GM04504 (cell line): ENCODE results near the gene LMTK2.
"Not testable (repeated sequence)": the region's sequence is repeated elsewhere in the genome, so short reads cannot be mapped to it uniquely, and the experiment has no call there.

Experiments
- DNase-seq: peaks from one replicate; pipeline ENCODE4 v3.0.0-alpha.2; 2012; ENCODE audit warnings: low read depth

LMTK2 gene

DNA sequence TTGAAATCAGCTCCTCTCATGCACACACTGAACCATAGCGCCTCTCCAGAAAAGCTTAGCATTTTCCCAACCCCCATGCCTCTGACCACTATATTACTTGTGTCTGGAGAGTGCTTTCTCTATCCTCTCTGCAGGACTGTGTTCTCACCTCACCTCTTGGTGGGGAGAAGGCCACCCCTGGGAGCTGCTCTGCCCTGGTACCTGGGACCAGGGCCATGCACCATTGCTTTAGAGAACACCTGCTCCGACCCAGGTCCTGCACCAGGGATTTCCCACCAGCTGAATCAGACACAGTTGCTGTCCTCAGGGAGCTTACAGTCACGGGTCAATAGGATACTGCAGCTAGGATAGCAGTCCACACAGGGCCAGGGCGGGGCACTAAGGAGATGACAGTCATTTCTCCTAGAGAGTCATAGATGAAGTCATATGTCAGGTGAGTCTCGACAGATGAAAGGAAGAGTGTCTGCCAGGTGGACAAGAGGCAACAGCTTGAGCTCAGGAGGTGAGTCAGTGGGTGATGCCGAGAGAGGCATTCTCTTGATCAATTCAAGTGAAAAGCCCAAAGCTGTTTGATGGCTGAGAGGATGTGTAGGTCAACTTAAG lies 619 bp upstream of the LMTK2 start:
- DNase-seq: no peak

DNA sequence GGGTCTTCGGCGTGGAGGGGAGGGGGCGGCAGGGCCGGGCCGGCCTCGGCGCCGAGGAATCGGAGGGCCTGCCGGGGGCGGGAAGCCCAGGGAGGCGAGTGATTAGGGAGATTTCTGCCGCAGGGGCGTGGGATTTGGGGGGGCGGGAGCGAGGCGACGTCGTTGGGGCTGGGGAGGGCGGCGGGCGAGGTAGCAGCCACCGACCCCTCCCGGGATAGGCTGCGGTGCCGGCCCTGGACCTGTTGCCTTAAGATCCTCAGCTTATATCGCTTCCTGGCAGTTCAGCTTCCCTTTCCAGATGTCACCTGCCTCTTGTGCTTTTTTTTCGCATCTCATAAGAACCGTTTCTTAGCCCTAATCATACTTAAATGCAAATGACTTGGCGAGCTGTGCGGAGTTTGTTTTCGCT lies 655 bp downstream of the LMTK2 start:
- DNase-seq: no peak

DNA sequence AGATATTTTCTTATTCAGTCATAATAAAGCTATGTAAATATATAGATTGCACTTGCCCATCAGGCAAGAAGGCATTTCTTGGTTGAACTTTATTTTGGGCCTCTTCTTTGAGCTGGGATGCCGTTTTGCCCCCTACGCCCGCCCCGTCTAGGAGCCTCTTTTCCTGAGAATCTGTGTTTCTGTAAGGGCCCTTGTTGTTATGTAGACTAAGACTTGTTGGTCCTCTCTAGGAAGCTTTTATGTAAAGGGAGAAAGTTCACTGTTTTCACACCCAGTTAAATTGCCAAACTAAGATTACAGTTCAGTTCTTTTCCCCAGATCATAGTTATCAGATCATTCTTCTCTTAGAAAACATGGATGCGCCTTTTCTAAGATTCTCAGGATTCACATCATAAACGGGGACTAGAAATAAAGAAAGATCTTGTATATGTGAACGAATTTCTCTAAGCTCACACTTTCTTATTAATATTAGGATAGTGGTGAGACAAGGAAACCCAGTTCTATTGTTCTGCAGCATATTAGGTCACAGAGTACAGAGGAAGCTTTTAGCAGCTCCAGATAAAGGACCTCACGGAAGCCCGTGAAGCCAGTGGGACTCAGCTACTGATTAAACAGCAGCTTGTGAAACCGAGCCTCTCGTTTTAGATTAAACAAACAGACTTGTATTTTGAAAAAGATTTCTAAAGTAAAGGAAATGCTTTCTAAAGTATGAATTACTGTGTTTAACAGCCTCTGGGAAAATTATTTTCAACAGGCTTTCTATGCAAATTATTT lies 3.8 kb downstream of the LMTK2 start:
- no peak for DNase-seq

DNA sequence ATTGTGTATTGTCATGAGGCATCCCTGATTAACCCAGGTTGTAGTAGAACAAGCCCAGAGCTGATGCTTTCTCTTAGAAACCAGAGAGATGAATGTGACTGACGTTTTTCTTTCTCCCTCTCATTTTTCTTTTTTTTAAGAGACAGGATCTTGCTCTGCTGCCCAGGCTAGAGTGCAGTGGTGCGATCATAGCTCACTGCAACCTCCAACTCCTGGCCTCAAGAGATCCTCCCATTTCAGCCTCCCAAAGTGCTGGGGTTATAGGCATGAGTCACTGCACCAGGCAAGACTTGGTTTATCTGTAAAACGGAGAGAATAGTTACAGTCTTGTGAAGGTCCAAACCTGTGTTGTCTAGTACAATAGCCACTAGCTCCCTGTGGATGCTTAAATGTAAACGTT lies 5.4 kb downstream of the LMTK2 start:
- no peak for DNase-seq

DNA sequence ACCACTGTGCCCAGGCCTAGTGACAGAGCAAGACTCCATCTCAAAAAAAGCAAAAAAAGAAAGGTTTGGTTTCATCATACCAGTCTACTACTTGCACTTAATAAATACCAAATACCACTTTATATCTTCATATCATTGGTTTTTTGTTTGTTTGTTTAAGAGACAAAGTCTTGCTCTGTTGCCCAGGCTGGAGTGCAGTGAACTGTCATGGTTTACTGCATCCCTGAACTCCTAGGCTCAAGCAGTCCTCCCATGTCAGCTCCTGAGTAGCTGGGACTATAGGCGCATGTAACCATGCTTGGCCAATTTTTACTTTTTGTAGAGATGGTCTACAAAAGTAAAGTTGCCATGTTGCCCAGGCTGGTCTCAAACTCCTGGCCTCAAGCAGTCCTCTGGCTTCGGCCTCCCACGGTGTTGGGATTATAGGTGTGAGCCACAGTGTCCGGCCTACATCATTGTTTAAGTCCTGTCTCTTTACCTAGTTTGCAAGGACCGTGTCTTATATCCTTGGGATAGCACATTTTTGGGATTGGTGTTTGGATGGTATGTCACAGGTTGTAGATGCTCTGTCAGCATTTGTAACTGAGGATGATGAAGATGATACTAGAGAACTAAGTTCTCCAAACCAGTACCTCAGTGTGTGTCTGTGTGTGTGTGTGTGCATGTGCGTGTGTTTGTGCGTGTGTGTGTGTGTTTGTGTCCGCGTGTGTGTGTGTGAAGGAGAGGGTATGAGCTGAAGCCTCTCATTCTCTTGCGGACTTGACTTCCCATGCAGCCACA lies 9.3 kb downstream of the LMTK2 start:
- no peak for DNase-seq

DNA sequence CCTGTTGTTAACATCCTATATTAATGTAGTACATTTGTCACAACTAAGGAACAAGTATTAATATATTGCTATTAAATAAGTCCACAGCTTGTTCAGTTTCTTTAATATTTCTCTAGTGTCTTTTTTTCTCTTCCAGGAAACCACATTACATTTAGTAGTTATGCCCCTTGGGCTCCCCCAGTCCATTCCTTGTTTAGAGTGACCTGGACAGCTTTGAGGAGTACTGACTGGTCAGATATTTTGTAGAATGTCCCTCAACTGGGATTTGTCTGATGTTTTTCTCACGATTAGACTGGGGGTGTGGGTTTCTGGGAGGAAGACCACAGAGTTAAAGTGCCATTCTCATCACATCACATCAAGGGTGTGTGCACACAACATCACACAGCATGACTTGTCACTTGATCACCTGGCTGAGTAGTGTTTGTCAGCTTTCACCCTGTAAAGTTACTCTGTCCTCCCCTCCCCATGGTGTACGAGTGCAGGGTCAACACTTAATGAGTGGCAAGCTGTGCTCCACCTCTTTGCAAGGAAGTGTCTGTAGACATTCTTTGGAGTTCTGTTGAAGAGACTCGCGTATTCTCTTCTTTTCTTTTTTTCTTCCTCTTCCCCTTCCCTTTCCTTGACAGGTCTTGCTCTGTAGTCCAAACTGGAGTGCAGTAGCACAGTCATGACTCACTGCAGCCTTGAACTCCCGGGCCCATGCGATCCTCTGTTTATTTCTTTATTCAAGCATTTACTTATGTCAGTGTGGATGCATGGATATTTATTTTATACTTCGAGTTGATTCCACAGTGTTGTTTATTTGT lies 10.2 kb downstream of the LMTK2 start:
- DNase-seq: no peak

DNA sequence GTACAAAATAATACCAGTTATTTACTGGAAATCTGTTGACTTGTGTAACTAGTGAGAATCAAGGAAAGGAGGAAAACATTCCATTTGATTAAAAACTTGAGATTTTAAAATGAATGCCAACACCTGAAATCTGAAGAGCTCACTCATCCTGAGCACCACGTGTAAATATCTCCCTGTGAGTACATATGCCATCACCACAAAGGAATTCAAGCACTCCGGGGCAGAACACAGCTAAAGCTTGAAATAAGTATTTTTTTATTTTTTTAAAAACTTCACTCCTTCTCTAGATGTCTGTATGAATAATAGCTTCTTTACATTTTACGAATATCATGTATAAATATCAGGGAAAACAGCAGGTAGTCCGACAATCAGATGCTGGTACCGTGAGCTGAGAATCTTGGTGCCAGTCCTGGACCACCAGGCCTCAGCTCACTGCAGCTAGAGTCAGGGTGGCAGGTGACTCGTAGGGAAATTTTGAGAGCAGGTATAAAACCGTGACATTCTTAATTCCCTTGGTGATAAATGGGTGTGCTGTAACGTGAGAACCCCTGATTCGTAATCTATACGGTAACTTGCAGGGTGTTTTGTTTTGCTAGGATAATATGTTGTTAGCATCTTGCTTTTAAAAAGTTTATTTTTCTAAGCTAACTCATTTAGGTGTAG lies 12.7 kb downstream of the LMTK2 start:
- DNase-seq: peak; percentile 24

DNA sequence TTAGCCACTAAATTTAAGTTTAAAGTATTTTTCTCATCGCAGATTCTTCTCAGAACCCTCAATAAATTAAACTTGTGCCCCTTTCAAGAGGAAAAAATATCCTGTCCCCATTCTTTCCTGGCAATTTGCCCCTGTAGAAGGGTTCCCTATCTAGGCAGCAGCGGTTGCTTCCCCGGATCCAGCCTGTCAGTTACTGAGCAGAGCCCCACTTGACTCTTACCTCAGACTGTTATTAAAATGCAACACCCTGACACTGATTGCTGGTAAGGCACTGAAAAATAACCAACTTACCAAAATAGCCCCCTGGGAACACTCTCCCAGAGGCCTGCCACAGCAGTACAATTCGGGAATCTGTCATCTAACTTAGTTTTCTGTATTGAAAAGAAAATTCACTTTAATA lies 13.9 kb downstream of the LMTK2 start:
- DNase-seq: no peak

DNA sequence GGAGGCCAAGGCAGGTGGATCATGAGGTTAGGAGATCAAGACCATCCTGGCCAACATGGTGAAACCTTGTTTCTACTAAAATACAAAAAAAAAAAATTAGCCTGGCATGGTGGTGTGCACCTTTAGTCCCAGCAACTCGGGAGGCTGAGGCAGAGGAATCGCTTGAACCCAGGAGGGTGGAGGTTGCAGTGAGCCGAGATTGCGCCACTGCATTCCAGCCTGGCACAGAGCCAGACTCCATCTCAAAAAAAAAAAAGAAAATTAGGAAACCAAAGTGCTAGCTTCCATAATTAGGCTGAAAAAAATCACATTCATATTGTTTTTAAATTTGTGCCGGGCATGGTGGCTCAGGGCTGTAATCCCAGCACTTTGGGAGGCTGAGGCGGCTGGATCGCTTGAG lies 14.7 kb downstream of the LMTK2 start:
- DNase-seq: not testable (repeated sequence)

DNA sequence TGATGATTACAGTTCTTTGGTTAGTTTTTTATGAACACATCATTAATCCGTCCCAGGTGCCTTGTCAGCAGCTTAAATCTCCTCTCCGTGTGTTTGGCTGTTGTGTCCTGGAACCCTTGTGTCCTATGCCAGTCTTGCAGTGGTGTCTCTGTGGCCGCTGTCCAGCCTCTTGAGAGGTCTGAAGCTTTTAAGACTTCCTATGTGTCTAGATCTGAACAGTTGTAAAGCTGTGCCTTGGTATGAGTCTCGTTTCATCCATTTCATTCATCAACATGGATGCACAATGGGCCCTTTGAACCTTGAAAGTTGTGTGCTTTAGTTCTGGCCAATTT lies 16.7 kb downstream of the LMTK2 start:
- no peak for DNase-seq

DNA sequence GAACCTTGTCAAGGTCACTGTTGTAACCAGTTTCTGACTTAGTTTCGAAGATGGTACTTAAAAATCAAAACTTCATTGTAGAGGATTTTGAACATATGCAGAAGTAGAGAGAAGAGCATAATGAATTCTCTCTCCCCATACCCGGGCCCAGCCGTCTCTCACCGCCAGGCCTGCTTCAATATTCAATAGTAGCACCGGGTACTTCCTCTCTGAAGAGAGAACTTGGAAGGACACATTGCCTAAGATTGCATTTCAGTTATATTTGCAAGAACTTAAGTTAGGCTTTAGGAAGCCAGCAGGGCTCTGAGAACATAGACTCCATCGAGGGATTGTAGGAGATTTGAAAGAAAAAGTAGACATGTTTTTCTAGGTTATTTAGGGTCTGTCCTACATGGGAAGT lies 19.1 kb downstream of the LMTK2 start:
- DNase-seq: no peak

DNA sequence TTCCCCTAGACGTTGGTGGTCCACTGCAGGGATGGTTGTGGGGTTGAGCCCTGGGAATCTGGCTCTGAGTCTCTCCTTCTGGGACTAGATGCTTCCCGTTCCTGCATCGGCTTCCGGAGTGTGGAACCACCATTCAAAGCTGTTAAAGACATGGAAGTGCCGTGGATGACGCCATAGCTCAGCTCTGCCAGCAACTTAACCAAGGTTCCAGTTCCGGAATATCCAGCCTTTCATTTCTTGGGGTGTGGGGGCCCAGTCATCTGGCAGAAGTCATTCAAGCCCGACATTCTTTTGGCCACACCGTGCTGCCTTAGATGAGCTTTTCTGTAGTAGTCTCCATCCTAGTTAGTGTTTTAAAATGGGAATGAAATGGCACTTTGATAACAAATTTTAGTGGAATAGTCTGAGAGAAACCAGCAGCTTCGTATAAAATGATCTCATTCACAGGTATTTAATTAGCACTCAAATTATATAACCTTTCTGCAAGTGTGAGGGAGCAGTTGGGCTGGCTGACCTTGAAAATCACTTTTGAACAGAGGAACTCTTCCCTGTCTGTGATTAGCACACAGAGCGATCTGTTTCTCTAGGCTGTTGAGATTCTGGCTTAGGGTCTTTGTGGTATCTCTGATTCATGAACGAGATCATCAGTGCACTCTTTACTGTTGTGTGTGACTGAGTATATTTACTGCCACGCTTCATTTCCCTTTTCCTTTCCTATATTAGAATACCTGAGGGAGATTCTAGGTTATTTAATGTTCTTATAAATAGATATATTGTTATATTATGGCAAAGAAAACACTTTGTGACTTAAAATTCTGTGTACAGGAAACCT lies 19.9 kb downstream of the LMTK2 start:
- DNase-seq: no peak

DNA sequence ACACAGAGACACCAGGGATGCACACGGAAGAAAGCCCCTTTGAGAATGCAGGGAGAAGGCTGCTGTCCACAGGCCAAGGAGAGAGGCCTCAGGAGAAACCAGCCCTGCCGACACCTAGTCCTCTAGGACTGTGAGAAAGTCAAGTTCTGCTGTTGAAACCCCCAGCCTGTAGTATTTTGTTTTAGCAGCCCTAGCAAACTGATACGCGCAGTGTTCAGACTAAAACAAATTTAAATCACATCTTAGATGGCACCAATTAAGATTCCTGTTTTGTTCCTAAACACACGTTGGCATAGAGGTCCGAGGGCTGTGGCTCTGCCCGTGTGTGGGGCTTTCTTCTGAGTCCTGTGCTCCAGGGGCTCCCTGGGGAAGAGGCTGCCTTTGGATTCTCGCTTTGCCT lies 21.7 kb downstream of the LMTK2 start:
- no peak for DNase-seq

DNA sequence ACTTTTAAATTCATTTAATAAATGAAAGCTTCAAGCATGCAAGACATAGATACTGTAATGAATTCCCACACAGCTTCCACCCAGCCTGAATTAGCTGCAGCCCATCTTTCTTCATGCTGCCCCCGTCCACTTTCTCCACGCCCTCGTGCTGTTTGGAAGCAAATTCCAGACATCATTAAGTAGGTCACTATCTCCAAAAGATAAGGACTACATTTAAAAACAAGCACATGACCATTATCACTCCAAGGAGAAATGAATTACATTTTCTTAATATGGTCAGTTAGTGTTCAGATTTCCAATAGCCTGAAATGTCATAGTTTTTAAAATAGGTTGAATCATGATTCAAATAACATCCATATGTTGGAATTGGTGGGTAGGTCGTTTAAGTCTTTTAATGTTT lies 24.3 kb downstream of the LMTK2 start:
- DNase-seq: no peak

DNA sequence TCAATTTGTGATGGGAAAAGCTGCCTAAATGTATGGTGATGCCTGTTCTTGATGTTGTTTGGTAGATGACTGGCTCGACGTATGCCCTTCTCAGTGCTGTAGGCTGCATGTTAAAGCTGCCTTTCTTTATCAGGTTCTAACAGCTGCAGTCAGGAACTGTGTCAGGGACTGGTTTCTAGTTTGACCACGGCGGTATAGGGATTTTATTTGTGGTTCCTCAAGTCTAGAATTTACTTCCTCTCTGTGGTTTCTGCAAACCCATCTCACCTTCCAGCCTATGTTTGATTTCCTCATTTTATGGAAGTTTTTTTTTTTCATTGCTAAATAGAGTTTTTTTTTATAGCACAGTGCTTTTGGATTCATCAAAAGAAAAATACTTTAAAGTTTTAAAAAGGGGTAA lies 26.5 kb downstream of the LMTK2 start:
- DNase-seq: no peak

DNA sequence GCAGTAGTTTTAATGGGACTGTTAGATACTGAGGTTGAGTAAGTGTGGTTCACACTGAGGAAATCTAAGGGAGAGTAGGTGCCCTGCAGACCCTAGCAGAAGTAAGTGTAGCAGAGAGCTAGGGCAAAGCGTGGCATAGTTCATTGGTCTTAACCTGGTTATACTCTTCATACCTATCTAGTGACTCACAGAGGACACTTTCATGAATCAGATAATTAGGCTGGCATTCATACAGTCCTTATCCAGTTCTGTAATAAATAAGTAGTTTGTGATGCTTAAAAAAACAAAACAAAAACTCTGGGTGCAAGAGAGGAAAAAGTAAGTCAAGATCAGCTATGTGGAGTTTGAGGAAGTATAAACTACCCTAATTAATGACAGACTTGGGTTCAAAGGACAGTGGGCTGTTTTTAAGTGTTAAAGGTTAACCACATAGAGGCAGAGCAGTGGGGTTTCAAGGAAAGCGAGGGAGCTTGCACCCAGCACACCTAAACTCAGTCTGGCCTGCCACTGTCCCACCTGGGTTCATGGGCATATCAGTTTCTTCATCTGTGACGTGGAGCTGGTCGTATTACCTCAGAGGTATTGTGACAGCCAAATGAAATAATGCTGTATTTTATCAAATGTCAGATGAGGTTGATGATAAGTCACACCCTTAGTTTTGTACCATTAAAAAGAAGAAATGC lies 27.1 kb downstream of the LMTK2 start:
- DNase-seq: no peak

DNA sequence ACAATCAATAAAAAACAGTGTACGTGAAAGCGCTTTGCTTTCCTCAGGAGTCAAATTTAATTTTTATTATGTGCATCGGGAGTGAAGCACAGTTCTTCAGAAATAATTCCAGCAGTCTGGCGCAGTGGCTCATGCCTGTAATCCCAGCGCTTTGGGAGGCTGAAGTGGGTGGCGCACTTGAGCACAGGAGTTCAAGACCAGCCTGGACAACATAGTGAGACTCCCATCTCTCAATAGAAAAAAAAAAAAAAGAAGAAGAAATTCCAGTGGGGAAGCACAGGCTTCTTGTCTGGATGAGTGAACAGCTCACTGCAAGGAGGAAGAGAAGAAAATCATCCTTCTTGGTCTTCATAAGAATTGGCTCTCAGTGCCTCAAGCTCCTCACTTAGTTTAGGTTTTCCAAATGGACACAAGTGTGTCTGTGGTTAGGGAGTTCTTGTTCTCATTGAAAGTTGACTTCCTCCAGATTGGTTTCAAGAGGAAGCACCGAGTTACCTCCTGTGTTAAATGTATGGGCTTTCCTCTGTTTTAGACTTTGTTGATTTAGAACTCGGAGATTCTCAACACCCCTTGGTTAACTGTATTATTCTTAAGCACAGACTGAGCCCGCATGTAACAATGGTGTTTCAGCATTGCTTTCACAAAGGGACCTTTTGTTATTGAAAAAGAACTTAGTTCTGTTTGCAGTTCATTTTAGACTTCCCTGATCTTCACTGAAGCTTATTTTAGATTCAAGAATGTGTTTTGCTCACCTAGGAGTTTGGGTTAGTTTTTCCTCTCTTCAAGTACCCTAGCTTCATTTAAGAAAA lies 28.0 kb downstream of the LMTK2 start:
- no peak for DNase-seq

DNA sequence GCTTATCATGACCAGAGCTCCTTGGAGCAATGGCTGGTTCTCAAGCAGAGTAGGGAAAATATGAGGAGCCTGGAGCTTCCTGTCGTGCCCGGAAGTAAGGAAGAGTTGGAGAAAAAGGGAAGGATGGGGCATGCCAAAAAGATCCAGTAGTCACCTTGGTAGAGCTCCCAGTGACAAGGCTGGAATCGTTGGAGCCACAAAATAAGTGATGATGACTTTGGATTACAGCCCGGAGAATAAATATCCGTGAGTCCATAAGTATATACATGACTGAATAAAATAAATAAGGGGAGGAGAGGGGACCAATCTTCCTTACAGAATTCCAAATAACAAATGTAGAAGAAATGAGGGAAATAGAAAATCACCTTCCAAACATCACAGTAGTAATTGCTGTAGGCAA lies 29.3 kb downstream of the LMTK2 start:
- no peak for DNase-seq

DNA sequence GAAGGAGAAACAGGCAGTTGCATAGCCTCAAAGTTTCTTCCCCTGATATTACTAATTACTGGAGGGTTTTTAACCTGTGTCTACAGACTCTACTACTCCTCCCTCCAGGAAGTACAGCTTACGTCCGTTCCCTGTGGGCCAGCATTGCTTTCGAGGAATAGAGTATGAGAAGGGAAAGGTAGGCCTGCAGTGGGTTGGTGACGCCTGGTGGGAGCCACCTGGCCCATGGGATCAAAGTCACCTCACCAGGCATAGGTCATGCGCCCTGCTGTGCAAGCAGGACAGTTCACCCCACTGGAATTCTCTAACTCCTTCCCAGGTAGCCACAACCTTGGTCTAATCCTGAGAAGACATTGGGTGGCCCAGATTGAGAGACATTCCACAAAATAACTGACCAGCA lies 29.8 kb downstream of the LMTK2 start:
- no peak for DNase-seq
